PC-3 (cell line): Measurements from ENCODE around the gene SLC6A6. TPM values are rescaled to one million over a fixed set of nuclear protein-coding genes. Genes with fewer than 3 reads are reported as not detected.

Source experiments
- ATAC-seq: fragments of 200-7000 bp; cut with Tn5 transposase; 2 replicates; pipeline ENCODE4 v1.9.1; 2020; ENCODE audit warnings: mild to moderate bottlenecking, moderate library complexity
- BruUV-seq: library from RNA; stranded (reverse); fragments of 400-500 nt; replicated peaks from 2 replicates; lab custom pipeline; 2021; lab: Mats Ljungman, UMichigan
- CTCF ChIA-PET: fragments of 300-600 bp; sonication (Branson Sonifier 250); formaldehyde crosslinking; loops from one replicate; lab custom pipeline; 2022; ENCODE audit warnings: antibody characterized with exemption; lab: Charles Lee
- POLR2A ChIA-PET: fragments of 300-600 bp; sonication (Branson Sonifier 250); formaldehyde crosslinking; loops from one replicate; lab custom pipeline; 2022; ENCODE audit warnings: antibody characterized with exemption; ENCODE audit not compliant: unreplicated experiment; lab: Charles Lee
- DNase-seq: peaks from one replicate; pipeline ENCODE4 v3.0.0-alpha.2; 2015
- H2AFZ ChIP-seq: fragments of 300-600 bp; sonication (generic); 2 replicates; pipeline ENCODE4 v1.6.0; 2016; ENCODE audit warnings: antibody characterized with exemption, low read length
- H3F3A ChIP-seq: fragments of 300-600 bp; sonication (generic); one replicate; pipeline ENCODE4 v1.6.0; 2017; ENCODE audit warnings: antibody characterized with exemption, low read length, control low read depth, mild to moderate bottlenecking; ENCODE audit not compliant: unreplicated experiment
- H3K27ac ChIP-seq: fragments of 300-600 bp; sonication (generic); 2 replicates; pipeline ENCODE4 v1.5.1; 2016; ENCODE audit warnings: mild to moderate bottlenecking, low read length
- H3K27me3 ChIP-seq: fragments of 300-600 bp; sonication (generic); 2 replicates; pipeline ENCODE4 v1.6.1; 2016; ENCODE audit warnings: low read length, mixed read lengths
- H3K36me3 ChIP-seq: fragments of 300-600 bp; sonication (generic); 2 replicates; pipeline ENCODE4 v1.6.1; 2016; ENCODE audit warnings: low read depth, mixed run types, low read length, mixed read lengths
- H3K4me1 ChIP-seq: fragments of 300-600 bp; sonication (generic); 2 replicates; pipeline ENCODE4 v1.5.1; 2016; ENCODE audit warnings: low read length; ENCODE audit not compliant: insufficient read depth
- H3K4me2 ChIP-seq: fragments of 300-600 bp; sonication (generic); 2 replicates; pipeline ENCODE4 v1.6.0; 2016; ENCODE audit warnings: low read length
- H3K4me3 ChIP-seq: fragments of 300-600 bp; sonication (generic); 2 replicates; pipeline ENCODE4 v1.5.1; 2016; ENCODE audit warnings: mild to moderate bottlenecking, low read length, mixed read lengths
- H3K79me2 ChIP-seq: fragments of 300-600 bp; sonication (generic); 2 replicates; pipeline ENCODE4 v1.6.1; 2017; ENCODE audit warnings: low read length, mixed read lengths
- H3K9ac ChIP-seq: fragments of 300-600 bp; sonication (generic); 2 replicates; pipeline ENCODE4 v1.6.0; 2016; ENCODE audit warnings: mild to moderate bottlenecking, low read length
- H3K9me2 ChIP-seq: fragments of 300-600 bp; sonication (generic); replicated peaks from 2 replicates; pipeline ENCODE4 v1.6.1; 2016; ENCODE audit warnings: mixed run types, low read length, mixed read lengths
- H3K9me3 ChIP-seq: fragments of 300-600 bp; sonication (generic); 2 replicates; pipeline ENCODE4 v1.6.1; 2016; ENCODE audit warnings: low read length, mixed read lengths
- H4K20me1 ChIP-seq: fragments of 300-600 bp; sonication (generic); 2 replicates; pipeline ENCODE4 v1.6.1; 2016; ENCODE audit warnings: low read length, mixed read lengths
- CTCF ChIP-seq: fragments of 300-600 bp; sonication (generic); conservative IDR thresholded peaks from 2 replicates; pipeline ENCODE4 v1.5.1; 2017; ENCODE audit warnings: antibody characterized with exemption, low read depth, mild to moderate bottlenecking, low read length
- EZH2 ChIP-seq: fragments of 300-600 bp; sonication (generic); IDR thresholded peaks from one replicate; pipeline ENCODE4 v1.6.1; 2017; ENCODE audit warnings: antibody characterized with exemption, mild to moderate bottlenecking, low read length; ENCODE audit not compliant: unreplicated experiment
- EZH2phosphoT487 ChIP-seq: fragments of 300-600 bp; sonication (generic); IDR thresholded peaks from 2 replicates; pipeline ENCODE4 v1.6.1; 2018; ENCODE audit warnings: mild to moderate bottlenecking, antibody characterized with exemption, low read length, borderline replicate concordance
- intact Hi-C: fragments of 100-400 bp; cut with micrococcal nuclease; formaldehyde crosslinking; loops from 2 replicates; pipeline ENCODE4 v1.9.0; 2023
- total RNA-seq: library from RNA; depleted of rRNA; stranded (reverse); fragments of >200 nt; gene quantifications from 2 replicates; pipeline ENCODE4 v1.2.3, GENCODE V29; 2014

The SLC6A6 gene
- total RNA-seq, 1 experiment from 2014 or later = 28.1 TPM

DNA sequence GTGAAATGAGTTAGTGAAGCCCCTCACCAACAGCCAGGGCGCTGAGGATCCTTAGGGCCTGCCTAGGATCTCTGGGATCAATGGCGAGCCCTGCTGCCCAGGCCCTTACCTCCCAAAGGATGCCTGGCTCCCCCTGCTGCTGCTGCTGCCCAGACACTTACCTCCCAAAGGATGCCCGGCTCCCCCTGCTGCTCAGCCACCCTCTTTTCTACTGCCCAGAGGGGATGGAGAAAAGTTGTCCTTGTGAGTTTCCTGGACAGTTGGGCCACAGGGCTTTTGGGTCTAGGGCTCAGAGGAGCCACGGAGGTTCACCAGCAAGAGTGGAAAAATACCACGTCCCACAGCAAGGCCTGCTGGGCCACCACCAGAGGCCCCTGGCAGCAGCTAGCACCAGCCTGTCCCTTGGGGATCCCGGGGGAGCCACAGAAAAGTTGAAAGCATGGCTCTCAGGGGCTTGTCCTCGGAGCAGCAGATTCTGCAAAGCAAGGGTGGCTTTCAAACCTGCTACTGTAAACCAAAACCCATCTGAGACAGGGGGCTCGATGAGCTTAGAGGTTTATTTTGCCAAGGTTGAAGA lies 59.4 kb downstream of the SLC6A6 start:
- H3K36me3 ChIP-seq = peaks cover 18% of the 10 kb centered on the region
- TF ChIP-seq EZH2 (no peak), CTCF (peak; percentile 97), EZH2phosphoT487 (no peak)
- H2AFZ ChIP-seq = no peak overlapping the region
- no peaks in the 10 kb centered on the region for H3K27me3 ChIP-seq
- BruUV-seq = no TSS peak
- H3K4me3 ChIP-seq = no peak overlapping the region
- H3K4me2 ChIP-seq = no peak overlapping the region
- H4K20me1 ChIP-seq = no peaks in the 10 kb centered on the region
- no peak overlapping the region for H3K9ac ChIP-seq
- ATAC-seq = peak; percentile 73
- H3K9me3 ChIP-seq = no peaks in the 10 kb centered on the region
- intact Hi-C loops = loop anchor here (1.0 kb wide), 1 partner anchor 201 kb away; no protein-coding TSS in a partner anchor
- no peaks in the 10 kb centered on the region for H3K9me2 ChIP-seq
- ChIA-PET POLR2A (no interaction called here), CTCF (interaction anchor here (1.0 to 1.9 kb wide), 4 partner anchors 10 to 258 kb away, joined by 5 to 20 read pairs (median 11); partner anchors contain the start of gene SLC6A6)
- H3F3A ChIP-seq = peaks cover 6% of the 10 kb centered on the region
- H3K79me2 ChIP-seq = no peaks in the 10 kb centered on the region
- H3K4me1 ChIP-seq = peaks cover 12% of the 10 kb centered on the region
- DNase-seq = peak; percentile 74
- no peak overlapping the region for H3K27ac ChIP-seq

DNA sequence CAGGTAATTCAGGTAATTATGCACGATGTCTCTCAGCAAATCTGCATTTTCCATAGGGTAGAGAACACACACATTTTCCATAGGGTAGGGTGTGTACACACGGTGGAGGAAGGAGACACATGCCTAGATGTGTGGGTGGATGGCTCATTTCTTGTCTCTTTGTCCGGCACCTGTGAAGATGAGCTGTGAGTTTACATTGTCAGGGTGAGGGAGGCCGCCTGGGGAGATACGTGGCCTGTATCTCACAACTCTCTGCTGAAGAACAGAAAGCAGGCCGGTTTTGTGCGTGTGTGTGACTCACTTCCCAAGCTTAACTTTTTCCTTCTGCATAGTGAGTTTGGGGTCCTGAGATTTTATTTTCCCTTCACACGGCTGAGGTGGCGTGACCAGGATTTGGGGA lies 60.3 kb downstream of the SLC6A6 start:
- no peak for TF ChIP-seq EZH2phosphoT487
- POLR2A ChIA-PET = no interaction called here
- Histone ChIP-seq H3K36me3 (peaks cover 18% of the 10 kb centered on the region), H3K9ac (no peak overlapping the region), H3K27me3 (no peaks in the 10 kb centered on the region), H3K79me2 (no peaks in the 10 kb centered on the region), H3K9me3 (no peaks in the 10 kb centered on the region), H3K4me3 (no peak overlapping the region), H3K27ac (no peak overlapping the region), H2AFZ (no peak overlapping the region), H3K4me1 (peaks cover 12% of the 10 kb centered on the region), H3F3A (peaks cover 6% of the 10 kb centered on the region), H4K20me1 (no peaks in the 10 kb centered on the region), H3K9me2 (no peaks in the 10 kb centered on the region), H3K4me2 (no peak overlapping the region)
- intact Hi-C loops = no loop called here
- DNase-seq (no peak), ATAC-seq (no peak)
- CTCF ChIA-PET = no interaction called here
- no TSS peak for BruUV-seq

GRCh38 chr3:14463330-14464140 lies 61.1 kb downstream of the SLC6A6 start:
- no peak overlapping the region for H3K4me2 ChIP-seq
- ATAC-seq = no peak
- intact Hi-C loops = no loop called here
- peaks cover 6% of the 10 kb centered on the region for H3F3A ChIP-seq
- CTCF ChIA-PET = no interaction called here
- H3K27me3 ChIP-seq = no peaks in the 10 kb centered on the region
- TF ChIP-seq EZH2phosphoT487 (no peak), CTCF (no peak), EZH2 (no peak)
- no peaks in the 10 kb centered on the region for H4K20me1 ChIP-seq
- no peak overlapping the region for H3K9ac ChIP-seq
- no peak overlapping the region for H3K27ac ChIP-seq
- H3K9me2 ChIP-seq = no peaks in the 10 kb centered on the region
- no TSS peak for BruUV-seq
- POLR2A ChIA-PET = no interaction called here
- H2AFZ ChIP-seq = no peak overlapping the region
- peaks cover 22% of the 10 kb centered on the region for H3K36me3 ChIP-seq
- no peaks in the 10 kb centered on the region for H3K9me3 ChIP-seq
- DNase-seq = no peak
- H3K79me2 ChIP-seq = no peaks in the 10 kb centered on the region
- H3K4me1 ChIP-seq = peaks cover 12% of the 10 kb centered on the region
- H3K4me3 ChIP-seq = no peak overlapping the region
